ENCODE measurements around the gene ADGRB2.

- no peak for TF ChIP-seq POLR2A (IDR thresholded peaks at IDR 0.05)
- TF ChIP-seq, protein P1, sequence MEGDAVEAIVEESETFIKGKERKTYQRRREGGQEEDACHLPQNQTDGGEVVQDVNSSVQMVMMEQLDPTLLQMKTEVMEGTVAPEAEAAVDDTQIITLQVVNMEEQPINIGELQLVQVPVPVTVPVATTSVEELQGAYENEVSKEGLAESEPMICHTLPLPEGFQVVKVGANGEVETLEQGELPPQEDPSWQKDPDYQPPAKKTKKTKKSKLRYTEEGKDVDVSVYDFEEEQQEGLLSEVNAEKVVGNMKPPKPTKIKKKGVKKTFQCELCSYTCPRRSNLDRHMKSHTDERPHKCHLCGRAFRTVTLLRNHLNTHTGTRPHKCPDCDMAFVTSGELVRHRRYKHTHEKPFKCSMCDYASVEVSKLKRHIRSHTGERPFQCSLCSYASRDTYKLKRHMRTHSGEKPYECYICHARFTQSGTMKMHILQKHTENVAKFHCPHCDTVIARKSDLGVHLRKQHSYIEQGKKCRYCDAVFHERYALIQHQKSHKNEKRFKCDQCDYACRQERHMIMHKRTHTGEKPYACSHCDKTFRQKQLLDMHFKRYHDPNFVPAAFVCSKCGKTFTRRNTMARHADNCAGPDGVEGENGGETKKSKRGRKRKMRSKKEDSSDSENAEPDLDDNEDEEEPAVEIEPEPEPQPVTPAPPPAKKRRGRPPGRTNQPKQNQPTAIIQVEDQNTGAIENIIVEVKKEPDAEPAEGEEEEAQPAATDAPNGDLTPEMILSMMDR (IDR thresholded peaks at IDR 0.05): no peak
These were observed 74.8 kb downstream of the ADGRB2 start for GRCh38 chr1:31689379-31689778.
